CD4-positive, alpha-beta T cell treated with Interferon alpha-2 for 1 hour (primary cell): ENCODE measurements around the gene FCAMR.

Source experiments
- DNase-seq, 2 donors: peaks; one replicate each; pipeline ENCODE4 v3.0.0-alpha.2; 2020 to 2022

The FCAMR gene

GRCh38 chr1:206992790-206993189 lies 22.5 kb upstream of the FCAMR start:
- DNase-seq, result no peak

GRCh38 chr1:206987873-206988272 lies 17.6 kb upstream of the FCAMR start:
- no peak for DNase-seq

- DNase-seq, result no peak
Observed at GRCh38 chr1:206986885-206987284, 16.6 kb upstream of the FCAMR start.

- DNase-seq, result no peak
Observed at GRCh38 chr1:206986402-206986801, 16.1 kb upstream of the FCAMR start.

- no peak for DNase-seq
Observed at GRCh38 chr1:206985162-206985749, 15.0 kb upstream of the FCAMR start.

- peak; percentile 62 to 69 for DNase-seq
Observed at GRCh38 chr1:206982216-206982615, 12.0 kb upstream of the FCAMR start.

GRCh38 chr1:206979379-206980043 lies 9.3 kb upstream of the FCAMR start:
- no peak for DNase-seq

GRCh38 chr1:206978259-206978658 lies 8.0 kb upstream of the FCAMR start:
- DNase-seq, result no peak

- DNase-seq, result no peak
Observed at GRCh38 chr1:206975306-206975705, 5.0 kb upstream of the FCAMR start.

- DNase-seq, result no peak
Observed at GRCh38 chr1:206974140-206974539, 3.9 kb upstream of the FCAMR start.

- no peak for DNase-seq
Observed at GRCh38 chr1:206972728-206973127, 2.5 kb upstream of the FCAMR start.

GRCh38 chr1:206971029-206971655 lies 882 bp upstream of the FCAMR start:
- DNase-seq, result no peak

- DNase-seq, result no peak
Observed at GRCh38 chr1:206969090-206969489, 1.2 kb downstream of the FCAMR start.

- peak in 1 of 2 donors; percentile 11 for DNase-seq
Observed at GRCh38 chr1:206967096-206967849, 3.0 kb downstream of the FCAMR start.

- DNase-seq, result no peak
Observed at GRCh38 chr1:206965781-206966180, 4.5 kb downstream of the FCAMR start.

GRCh38 chr1:206963740-206964139 lies 6.5 kb downstream of the FCAMR start:
- no peak for DNase-seq

- DNase-seq, result no peak
Observed at GRCh38 chr1:206963119-206963712, 7.0 kb downstream of the FCAMR start.

- DNase-seq, result no peak
Observed at GRCh38 chr1:206962272-206962671, 8.0 kb downstream of the FCAMR start.

GRCh38 chr1:206961668-206962067 lies 8.6 kb downstream of the FCAMR start:
- DNase-seq, result no peak

GRCh38 chr1:206960676-206961386 lies 9.4 kb downstream of the FCAMR start:
- DNase-seq, result no peak

GRCh38 chr1:206958144-206958543 lies 12.1 kb downstream of the FCAMR start:
- DNase-seq, result no peak

GRCh38 chr1:206957639-206958038 lies 12.6 kb downstream of the FCAMR start:
- no peak for DNase-seq
